Hematopoietic multipotent progenitor cell treated with erythropoietin and hydrocortisone succinate and interleukin-3 and kit ligand, for 17 days (in vitro differentiated cells): ENCODE data around the gene ROR1.

Experiments used
- DNase-seq: peaks from one replicate; pipeline ENCODE4 v3.0.0-alpha.2; 2015; ENCODE audit warnings: low spot score

Gene ROR1

DNA sequence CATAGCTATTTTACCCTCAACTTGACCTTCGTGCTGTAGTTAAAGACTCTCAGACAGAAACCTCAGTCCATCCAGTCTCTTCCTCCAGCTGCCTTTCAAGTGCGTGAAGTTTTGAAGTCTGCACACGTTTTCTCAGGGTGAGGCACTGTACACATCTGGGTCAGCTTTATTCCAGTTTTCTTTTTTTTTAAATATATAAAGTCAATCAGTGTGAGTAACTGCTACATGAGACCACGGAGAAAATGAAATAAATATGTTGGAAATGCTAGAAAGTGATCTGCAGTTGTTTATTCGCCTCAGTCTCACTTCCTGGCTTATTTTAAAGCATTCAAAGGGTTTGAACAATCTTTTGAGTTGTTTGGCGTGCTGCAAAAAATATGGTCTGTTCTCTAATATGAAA lies 135.7 kb downstream of the ROR1 start:
- no peak for DNase-seq

DNA sequence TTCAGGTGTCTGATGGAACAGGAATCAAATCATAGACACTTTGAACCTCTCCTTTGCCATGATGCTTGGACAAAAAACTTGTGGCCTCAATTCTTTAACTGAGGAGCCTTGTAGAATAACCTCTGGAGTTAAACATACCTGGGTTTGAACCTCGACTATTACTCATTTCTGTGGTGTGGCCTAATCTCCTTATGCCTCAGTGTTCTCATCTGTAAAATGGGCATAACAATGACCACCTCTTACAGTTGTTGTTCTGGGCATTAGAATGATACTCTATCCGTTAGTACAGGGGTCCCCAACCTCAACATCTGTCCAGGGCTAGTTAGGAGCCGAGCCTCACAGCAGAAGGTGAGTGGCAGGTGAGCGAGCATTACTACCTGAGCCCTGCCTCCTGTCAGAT lies 137.2 kb downstream of the ROR1 start:
- no peak for DNase-seq

DNA sequence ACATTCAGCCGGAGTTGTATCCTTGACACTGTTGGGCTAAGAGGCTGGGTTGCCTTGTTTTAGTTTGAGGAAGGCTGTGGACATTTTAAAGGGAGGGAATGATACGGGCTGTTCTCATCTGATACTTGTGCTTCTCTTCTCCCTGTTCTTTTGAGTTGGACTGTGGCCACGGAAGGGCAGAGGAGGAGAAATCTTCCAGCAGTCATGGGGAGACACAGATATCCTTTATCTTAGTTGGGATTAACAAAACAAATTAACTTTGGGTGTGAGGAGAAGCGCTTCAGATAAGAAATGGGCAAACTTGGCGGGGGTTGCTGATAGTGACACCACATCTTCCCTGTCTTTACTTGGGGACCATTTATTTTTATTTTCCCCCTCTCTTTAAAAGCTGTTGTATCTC lies 138.8 kb downstream of the ROR1 start:
- DNase-seq, result no peak

DNA sequence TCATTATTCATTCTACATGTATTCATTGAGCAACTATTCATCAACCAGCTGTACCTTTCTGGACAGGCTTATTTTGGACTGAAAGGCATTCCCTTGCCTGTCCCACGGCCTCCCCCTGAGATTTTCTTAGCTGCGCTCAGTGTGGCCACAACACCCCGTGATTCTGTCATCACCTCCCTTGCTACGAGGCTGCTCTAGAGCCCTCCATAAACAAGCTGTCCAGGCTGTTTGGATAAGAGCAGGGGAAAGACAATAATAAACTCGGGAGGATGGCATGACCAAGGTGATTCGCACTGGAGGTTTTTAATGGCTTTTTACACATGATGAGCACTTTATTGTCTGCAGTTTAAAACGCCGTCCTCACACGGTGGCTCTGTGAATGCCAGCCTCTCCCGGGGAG lies 139.7 kb downstream of the ROR1 start:
- no peak for DNase-seq

DNA sequence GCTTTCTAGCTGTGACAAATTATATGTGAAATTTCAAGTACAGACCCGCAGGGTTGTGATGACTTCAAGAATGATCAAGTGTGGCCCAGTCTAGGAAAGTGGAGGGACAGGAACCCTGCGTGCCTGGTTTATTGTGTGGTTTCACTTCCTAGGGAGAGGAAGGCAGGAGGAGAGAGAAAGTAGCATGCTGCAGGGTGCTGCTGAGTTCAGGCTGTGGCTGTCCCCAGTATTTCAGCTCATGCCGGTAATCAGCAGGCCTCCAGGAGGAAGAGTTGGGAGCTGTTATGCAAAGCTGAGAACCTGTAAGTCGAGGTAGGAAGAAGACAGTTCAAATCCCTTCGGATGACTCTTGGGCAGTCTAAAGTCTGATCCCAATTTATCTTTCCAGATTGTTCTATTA lies 140.4 kb downstream of the ROR1 start:
- DNase-seq, result no peak

DNA sequence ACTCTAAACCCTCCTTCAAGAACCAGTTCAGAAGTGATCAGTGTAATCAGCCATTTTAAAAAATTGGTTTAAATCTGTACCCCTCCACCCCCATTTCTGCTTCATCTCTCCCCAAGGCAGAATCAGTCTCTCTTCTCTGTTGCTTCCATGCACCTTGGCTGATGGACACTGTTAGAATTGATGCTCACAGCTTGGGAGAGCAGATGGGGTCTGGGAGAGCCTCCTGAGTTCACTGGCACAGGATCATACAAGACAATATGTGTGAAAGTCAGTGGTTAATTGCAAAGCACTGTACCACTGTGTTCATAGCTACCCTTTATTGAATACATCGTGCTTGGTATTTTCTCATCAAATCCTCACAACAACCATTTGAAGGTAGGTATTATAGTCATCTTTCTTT lies 140.9 kb downstream of the ROR1 start:
- no peak for DNase-seq

DNA sequence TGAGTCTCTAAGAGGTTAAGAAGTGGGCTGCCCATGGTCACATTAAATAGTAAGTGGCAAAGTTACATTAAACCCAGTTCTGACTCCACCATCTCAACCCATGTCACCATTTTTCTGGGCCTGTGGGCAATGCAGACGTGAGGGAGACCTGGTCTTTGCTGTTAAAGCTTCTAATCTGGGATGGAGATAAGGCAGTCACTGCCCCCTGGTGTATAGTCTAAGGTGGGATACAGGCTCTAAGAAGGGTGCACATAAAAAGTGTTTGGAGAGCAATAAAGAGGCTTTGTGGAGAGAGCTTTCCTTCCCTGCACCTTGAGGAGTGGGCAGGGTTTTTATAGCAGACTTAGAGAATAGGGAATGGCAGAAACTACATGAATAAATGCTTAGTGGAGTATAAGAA lies 141.3 kb downstream of the ROR1 start:
- DNase-seq, result no peak

DNA sequence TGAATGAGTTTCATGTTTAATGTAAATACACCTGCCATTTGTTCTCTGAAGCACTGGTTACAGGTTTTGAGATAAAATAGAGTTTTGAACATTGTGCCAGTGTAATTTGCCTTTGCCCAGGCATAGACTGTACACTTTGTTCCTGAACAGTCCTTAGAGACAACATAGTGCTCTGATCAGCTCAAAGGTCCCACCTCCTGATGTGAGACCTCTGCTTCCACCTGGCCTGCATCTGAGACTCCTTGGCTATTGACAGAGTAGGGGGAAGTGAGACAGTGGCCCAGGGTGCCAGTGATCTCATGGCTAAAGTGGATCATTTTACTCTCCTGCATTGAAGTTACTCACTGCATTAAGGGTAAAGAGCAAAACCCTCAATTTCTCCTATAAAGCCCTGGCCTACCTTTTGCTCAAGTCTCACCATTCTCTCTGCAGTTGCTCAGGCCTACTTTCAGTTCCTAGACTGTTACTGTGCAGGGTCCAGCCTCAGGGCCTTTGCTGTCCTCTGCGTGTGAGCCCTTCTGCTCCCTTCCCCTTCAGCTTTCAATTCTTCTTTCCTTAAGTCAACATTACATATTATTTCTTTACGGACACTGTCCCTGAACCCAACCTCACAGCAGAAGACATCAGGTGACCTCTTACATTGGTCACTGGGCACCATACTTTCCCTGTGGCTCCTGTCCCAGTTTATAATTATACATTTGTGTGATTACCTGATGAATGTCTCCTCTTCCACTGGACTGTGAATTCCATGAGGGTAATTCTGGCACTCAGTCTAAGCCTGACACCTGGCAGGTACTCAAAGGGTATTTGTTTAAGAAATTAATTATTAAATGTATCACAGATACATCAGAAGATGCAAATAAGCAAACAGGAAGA lies 142.9 kb downstream of the ROR1 start:
- DNase-seq, result no peak

DNA sequence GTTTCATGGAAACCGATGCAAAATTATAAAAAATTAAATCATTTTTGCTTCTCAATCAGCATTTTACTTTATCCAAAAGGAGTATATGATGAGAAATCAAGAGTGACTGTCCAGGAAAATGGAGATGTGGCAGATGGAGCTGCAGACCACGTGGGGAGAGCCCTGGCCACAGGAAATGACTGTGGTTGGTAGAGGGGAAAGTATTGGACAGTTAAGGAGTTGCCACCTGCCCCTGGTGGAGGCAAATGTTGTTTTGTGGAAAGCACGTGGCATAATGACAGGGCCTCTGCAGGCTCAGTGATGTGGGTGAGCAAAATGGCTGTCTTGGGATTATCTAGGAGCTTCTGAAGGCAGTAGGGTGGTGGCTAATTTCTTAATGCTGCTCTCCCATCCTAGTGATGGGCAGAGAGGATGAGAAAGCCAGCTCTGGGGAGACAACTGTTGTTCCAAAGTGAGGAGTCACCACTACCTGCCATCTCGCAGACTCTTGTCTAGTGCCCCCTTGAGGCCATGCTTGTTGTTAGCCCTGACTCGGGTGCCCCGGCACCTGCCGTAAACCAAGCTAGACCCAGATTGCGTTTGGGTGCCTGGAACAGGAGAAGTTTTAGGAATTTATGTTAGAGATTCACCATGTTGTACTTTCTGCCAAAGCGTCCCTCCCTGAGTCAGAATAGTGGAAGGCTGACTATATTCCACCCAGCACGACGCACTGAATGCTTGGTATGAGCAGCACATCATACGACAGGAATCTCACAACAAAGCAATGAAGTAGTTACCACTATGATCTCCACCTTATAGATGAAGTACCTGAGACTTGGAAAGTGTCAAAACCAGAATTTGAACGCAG lies 144.0 kb downstream of the ROR1 start:
- DNase-seq, result no peak

DNA sequence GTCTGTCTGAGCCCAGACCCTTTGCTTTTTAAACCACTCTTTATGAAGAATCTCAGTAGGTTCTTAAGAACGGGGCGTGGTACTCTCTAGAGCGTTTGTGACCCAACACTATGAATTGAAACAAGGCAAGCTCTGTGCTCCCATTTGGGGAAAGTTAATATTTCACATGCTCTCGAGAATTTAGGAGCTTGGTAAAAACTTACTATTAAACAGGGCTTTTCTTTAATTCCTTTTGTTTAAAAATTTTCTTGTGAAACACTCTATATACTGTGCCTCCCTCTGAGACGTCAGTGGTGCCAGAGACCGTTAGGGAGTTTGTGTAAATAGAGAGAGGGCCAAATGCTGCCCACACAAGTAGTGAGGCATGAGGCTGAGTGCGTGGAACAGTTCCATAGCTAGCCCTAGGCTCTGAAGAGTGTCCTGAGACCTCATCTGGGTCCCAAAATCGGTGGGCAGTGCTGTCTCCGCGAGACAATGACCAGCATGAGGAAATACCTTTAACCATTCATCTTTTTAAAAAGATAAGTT lies 144.7 kb downstream of the ROR1 start:
- no peak for DNase-seq

DNA sequence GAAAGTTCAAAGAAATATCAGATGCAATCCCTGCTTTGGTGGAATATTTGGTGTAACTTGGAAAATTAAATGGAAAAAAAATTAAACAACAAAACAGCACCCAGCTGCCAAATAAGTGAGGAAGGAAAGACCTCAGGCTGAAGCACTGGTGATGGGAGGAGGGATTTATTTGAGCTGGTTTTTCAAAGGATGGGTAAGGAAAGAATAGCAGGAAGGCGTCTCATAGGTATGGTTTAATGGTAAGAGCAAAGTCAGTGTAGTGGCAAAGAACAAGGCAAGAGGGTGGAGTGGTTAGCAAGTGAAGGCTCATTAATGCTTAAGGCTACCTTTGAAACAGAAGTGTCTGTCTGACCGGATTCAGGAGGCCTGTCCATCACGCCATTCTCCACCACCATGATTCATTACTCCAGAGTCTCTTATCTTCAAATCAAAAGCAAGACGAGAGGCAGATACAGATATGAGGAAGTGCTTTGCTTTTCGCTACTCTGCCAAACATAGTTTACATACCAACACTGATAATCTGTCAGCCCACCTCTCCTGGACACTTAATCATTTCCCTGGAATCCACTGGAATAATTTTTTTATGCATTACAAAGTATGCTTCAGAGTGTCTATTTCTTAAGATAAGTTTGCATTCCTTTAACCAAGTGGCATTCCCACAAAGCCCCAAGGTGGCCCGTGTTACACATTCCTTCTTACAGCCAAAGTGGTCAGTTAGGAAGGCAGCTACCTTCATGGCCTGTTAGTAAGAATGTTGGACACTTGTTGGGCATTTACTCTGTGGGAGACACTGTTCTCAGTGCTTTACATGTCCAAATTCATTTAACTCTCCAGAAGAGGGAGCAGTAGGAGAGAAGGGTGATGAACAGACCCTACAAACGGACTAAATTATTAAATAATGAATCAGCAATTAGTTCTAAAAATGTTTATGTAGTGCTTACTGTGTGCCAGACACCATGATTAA lies 146.6 kb downstream of the ROR1 start:
- no peak for DNase-seq

DNA sequence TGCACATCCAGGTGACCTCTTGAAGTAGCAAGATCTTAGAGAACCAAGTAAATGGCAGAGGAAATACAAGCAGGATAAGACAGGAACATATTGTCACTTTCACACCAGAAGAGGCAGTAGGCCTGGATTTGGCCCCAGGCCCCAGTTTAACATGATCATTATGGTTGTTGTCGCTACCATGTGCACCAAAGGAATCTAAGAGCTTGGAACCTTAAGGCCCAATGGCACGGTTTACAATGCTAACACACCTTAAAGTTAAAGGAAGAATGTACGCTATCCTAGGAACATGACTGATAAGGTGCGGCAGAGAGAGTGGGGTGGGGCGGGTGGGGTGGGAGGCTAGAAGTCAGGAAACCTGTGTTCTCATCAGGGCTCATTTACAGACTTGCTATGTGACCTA lies 147.5 kb downstream of the ROR1 start:
- no peak for DNase-seq

DNA sequence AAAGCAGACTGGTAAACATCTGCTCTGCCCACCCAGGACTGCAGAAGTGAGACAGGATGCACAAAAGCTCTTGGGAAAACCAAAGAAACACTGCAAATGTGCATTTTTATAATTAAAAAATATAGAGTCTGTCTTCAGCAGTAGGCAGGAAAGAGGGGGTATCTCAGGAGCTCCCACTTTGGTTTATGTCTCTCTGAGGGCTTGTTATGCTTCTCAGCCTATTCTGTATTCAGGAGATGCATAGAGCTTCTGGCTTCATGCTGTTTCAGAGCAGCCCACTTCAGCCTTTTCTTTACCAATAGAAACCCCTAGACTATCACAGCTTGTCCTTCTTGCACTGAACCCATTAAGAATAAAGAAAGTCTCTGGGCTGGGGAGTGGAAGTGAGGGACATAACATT lies 148.0 kb downstream of the ROR1 start:
- no peak for DNase-seq

DNA sequence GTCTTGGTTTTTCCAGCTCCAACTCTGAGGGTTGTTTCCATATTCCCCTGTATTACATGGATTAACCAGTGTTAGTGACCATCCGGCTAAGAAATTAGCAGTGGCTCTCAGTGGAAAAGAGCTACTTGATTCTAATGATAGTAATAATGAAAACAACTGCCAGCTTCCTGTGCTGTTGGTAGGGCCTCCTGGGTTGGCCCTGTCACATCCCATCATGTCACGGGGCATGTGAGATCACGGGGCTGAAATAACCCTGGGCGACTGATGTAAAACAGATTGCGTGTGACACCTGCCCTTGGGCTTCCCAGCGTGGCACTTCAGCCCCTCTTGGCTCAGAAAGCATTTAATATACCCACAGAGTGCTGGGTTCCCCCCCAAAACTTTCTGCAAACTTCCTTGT lies 149.0 kb downstream of the ROR1 start:
- no peak for DNase-seq

DNA sequence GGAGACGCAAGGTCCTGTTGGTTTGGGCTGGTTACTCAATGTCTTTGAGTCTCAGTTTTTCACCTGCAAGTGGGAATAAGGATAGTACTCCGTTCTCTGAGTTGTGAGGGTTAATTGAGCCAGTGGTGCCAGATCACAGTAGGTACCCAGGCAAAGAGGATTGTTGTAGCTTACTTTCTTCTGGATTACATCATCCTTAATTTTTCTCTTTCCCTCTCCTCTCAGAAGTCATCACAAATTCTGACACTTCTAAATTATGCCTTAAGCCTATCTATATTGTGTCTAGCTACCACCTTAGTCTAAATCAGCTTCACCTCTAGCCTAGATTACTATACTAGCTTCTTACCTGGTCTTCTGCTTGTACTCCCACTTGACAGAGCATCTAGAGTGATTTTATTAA lies 149.5 kb downstream of the ROR1 start:
- no peak for DNase-seq

DNA sequence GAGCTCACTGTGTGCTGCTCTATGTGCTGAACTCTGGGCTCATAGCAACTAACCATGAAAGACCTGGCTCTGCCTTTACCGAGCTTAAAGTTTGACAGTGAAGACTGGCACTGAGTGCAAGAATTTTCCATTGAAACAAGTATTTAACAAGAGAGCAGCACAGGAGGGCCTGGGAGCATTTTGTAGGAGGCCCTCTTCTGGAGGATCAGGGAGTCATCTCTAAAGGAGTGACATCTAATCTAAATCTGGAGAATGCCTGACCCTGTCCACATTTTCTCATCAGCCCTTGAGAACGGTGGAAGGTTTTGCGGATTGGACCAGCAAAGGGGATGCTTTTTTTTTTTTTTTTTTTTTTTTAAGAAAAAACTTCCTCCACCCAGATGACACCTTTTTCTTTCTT lies 150.8 kb downstream of the ROR1 start:
- no peak for DNase-seq

DNA sequence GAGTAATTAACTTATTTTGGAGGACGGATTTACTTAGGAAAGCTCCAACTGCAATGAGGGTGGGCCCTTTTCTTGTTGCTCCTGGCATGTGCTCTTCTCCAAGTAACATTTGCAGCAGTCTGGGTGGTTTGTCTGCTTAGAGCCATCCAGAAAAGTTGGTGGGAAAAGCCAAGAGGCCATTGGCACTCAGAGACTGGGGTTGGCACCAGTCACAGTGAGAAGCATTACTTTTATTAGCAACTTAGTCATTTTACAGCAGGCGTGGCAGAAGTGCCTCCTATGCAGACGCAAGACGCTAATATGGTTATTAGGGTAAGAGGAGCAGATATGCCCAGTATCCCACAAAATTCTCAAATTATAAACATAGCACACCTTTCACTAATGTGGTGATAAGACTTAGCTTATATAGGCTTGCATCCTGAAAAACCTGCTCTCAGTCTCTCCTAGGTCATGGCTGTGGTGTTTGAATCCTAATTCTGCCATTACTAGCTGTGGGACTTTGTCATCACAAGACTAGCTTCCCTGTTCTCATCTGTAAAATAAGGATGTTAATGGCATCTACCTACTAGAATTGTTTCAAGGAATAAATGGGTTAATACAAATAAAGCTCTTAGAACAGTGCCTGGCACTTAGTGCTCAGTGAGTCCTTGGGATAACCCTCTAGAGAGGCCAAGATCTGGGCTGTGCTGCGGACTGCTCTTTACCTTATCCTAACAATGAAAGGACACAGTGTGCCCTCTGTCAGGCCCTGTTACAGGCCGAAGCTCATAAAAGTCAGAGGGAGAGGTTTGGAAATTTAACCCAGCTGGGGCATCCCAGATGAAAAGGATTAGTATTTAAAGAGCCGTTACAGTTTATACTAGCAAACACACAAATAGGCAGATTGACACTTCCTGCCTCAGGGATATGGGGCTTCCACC lies 154.6 kb downstream of the ROR1 start:
- no peak for DNase-seq

DNA sequence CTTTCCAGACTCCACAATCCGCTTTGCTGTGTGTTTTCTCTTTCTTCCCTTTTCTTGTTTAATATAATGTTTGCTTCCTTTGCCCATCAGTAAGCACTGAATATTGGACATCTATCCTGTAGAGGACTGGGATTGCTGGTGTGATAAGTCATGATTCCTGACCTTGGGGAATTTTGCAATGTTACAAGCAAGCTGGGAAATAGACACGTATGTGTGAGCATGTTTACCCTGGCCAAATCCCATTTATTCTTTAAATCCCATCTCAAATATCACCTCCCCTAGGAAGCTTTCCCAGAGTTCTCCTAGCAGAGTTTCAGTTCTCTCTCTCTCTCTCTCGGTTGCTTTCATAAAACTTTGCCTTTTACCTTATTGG lies 155.3 kb downstream of the ROR1 start:
- DNase-seq, result no peak

DNA sequence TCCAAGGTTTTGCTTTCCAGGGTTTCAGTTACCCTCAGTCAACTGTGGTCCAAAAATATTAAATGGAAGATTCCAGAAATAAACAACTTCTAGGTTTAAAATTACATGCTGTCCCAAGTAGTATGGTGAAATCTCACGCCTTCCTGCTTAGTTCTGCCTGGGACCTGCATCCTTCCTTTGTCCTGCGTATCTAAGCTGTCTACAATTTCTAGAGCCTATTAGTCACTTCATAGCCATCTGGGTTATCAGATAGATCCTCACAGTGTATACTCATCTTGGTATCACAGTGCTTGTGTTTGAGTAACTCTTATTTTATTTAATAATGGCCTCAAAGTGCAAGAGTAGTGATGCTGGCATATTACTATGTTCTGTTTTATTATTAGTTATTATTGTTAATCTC lies 157.7 kb downstream of the ROR1 start:
- no peak for DNase-seq

DNA sequence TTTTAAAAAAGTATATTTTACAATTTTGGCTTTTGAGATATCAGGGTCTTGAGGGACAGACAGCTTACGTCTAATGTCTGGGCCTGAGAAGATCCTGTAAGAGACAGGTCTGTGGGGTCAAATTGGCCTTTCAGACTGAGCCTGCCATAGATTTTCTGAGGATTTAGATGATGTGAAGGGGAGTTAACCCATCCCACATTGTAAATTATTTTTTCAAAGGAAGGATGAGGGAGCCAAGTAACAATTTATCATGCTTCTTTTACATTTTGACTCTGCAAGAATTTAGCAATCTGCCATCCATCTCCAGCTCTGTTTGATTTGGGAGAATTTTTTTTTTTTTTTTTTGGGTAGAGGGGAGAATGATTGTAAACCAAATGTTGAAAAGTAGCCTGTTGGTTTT lies 160.9 kb downstream of the ROR1 start:
- no peak for DNase-seq

DNA sequence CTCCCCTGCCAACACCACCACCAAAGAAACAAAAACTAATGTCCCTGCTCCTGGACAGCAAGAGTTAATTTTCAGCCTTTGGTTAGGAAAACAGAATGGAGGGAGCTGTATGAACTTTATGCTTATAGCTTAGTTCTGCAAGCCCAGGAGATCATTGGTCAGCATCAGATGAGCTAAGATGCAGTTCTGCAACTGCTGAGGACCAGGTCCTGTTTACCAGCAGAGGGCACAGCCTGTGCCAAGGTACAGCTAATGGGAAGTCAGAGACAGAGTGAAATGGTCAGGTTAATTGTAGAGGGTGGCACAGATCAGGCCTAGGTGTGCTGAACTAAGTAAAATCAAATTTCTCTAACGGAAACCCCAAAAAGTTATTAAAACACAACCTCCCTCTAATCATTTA lies 161.3 kb downstream of the ROR1 start:
- no peak for DNase-seq
